ENCODE data around the gene IQCN.
A peak's percentile ranks its signal among the peaks of the same experiment; 100 is the strongest.

Gene IQCN

DNA sequence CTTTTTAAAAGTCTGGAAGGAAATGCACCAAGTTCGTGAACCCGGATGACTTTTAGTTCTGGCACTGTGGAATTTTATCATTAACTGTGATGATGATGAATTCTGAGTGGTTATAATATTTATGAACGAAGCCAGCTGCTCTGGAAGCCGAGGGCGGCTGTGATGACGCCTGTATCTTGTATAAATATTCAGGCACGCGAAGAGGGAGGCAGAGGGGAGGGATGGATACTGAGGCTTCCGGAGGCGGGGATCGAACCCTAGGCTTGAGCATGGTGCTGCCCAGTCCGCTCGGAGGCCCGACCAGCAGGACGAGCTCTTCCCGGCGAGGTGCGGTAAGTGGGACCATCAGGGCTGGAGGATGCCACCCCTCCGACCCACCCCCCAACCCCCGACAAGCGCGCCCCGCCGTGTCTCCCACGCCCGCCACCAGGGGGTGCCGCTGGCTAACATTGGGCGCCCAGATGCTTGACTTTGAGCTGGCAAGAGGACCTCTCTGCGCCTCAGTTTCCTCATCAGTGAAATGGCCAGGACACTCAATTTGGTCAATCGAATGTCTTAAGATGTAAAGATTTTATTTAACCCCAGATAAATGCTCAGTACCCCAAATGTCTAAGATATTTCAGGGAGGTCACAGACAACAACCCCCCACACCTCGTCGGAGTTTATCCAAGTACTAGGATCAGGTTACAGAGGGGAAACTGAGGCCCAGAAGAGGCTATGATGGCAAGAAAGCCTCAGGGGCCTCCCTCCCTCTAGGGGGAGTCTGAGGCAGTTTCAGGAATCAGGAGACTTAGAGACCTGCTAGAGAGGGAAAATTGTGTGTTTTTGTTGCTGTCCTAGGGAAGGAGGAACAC lies 65.9 kb downstream of the IQCN start:
- no peak overlapping the region for H3K4me3 ChIP-seq (replicated peaks; ENCODE audit: insufficient read depth, low read length)

More for the DNA sequence above, 65.9 kb downstream of the IQCN start:
- TF ChIP-seq CTCF (IDR thresholded peaks at IDR 0.05; ENCODE audit: insufficient read depth, low read length) (no peak), POLR2AphosphoS5 (IDR thresholded peaks at IDR 0.05; ENCODE audit: low read depth) (no peak), GABPA (IDR thresholded peaks at IDR 0.05; ENCODE audit: low read depth) (no peak), SPI1 (IDR thresholded peaks at IDR 0.05; ENCODE audit: borderline replicate concordance, low read depth) (no peak)
- TF ChIP-seq, protein P1, sequence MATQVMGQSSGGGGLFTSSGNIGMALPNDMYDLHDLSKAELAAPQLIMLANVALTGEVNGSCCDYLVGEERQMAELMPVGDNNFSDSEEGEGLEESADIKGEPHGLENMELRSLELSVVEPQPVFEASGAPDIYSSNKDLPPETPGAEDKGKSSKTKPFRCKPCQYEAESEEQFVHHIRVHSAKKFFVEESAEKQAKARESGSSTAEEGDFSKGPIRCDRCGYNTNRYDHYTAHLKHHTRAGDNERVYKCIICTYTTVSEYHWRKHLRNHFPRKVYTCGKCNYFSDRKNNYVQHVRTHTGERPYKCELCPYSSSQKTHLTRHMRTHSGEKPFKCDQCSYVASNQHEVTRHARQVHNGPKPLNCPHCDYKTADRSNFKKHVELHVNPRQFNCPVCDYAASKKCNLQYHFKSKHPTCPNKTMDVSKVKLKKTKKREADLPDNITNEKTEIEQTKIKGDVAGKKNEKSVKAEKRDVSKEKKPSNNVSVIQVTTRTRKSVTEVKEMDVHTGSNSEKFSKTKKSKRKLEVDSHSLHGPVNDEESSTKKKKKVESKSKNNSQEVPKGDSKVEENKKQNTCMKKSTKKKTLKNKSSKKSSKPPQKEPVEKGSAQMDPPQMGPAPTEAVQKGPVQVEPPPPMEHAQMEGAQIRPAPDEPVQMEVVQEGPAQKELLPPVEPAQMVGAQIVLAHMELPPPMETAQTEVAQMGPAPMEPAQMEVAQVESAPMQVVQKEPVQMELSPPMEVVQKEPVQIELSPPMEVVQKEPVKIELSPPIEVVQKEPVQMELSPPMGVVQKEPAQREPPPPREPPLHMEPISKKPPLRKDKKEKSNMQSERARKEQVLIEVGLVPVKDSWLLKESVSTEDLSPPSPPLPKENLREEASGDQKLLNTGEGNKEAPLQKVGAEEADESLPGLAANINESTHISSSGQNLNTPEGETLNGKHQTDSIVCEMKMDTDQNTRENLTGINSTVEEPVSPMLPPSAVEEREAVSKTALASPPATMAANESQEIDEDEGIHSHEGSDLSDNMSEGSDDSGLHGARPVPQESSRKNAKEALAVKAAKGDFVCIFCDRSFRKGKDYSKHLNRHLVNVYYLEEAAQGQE (IDR thresholded peaks at IDR 0.05; ENCODE audit: insufficient replicate concordance, low read depth), result no peak
- peak in 1 of 2 experiments; percentile 36 for DNase-seq (ENCODE audit: low read depth in 1 of 2, low spot score in 1 of 2)
- Histone ChIP-seq H3K27me3 (ENCODE audit: insufficient read depth, poor library complexity, severe bottlenecking) (no peaks in the 10 kb centered on the region), H3K27ac (replicated peaks) (no peak overlapping the region)

Small RNA genes lying within 50 kb of the gene (microRNA-seq; reads per million reads assigned to microRNA genes)
- 2.1 reads per million for gene MIR3188
